Measurements from ENCODE around the gene GTF2F1. TPM values are rescaled to one million over a fixed set of nuclear protein-coding genes. Genes with fewer than 3 reads are reported as not detected.

The GTF2F1 gene
- total RNA-seq, 2 donors from 2014 or later: 23.7 to 33.0 TPM

GRCh38 chr19:6383188-6383587 lies 9.8 kb downstream of the GTF2F1 start:
- Histone ChIP-seq H3K27me3 (no peaks in the 10 kb centered on the region), H3K9me3 (no peaks in the 10 kb centered on the region), H3K36me3 (peaks cover 74% of the 10 kb centered on the region), H3K4me1 (no peaks in the 10 kb centered on the region), H3K4me3 (no peak overlapping the region), H3K27ac (no peak overlapping the region)
- DNase-seq (ENCODE audit: low spot score): no peak
- no peak for TF ChIP-seq CTCF (IDR thresholded peaks at IDR 0.05)

DNA sequence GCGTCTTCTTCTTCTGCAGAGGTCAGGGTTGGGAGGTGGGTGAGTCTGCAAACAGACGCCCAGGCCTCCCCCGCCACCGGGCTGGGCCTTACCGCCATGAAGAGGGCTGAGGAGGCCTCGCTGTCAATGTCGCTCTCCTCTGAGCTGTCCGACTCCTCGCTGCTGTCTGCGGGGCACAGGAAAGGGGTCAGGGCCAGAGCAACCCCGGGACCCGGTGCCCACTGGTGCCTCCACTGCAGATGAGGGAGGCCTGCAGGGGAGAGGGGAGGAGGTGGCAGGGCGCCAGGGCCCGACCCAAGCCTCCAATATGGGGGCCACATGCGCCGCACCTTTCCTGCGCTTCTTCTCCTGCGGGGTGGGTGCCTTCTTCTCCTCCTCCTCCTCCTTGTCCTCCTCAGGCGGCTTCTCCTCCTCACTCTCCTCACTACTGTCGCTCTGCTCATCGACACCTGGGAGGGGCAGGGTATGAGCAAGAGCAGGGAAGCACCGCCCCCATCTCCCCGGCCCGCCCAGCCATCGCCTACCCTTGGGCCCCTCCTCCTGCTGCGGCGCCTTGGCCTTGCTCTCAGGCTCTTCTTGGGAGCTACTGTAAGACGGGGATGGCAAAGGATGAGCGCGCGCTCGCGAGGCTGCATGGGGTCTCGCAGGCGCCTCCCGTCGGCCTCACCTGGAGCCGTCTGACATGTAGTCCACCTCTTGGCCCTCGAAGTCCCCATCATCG lies 11.8 kb downstream of the GTF2F1 start:
- no peak for DNase-seq (ENCODE audit: low spot score)
- Histone ChIP-seq H3K36me3 (peaks cover 56% of the 10 kb centered on the region), H3K9me3 (no peaks in the 10 kb centered on the region)

DNA sequence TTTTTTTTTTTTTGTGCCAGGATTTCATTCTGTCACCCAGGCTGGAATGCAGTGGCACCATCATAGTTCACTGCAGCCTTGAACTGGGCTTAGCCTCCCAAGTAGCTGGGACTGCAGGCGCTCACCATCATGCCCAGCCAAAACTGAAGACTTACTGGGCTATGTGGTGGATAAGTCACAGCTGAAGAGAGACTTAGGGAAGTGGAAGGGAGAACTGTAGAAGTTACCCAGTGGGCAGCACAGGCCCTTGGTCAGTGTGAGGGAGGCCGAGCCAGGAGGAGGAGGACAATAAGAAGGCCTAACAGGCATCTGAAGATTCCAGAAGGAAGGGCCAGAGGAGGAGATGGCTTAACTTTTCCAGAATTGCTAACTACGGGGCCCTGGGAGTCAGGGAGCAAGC lies 13.2 kb downstream of the GTF2F1 start:
- no peak overlapping the region for H3K4me3 ChIP-seq

More for the DNA sequence above, 11.8 kb downstream of the GTF2F1 start:
- Histone ChIP-seq H3K27me3 (no peaks in the 10 kb centered on the region), H3K4me3 (no peak overlapping the region), H3K4me1 (no peaks in the 10 kb centered on the region), H3K27ac (no peak overlapping the region)
- TF ChIP-seq CTCF (IDR thresholded peaks at IDR 0.05): no peak

DNA sequence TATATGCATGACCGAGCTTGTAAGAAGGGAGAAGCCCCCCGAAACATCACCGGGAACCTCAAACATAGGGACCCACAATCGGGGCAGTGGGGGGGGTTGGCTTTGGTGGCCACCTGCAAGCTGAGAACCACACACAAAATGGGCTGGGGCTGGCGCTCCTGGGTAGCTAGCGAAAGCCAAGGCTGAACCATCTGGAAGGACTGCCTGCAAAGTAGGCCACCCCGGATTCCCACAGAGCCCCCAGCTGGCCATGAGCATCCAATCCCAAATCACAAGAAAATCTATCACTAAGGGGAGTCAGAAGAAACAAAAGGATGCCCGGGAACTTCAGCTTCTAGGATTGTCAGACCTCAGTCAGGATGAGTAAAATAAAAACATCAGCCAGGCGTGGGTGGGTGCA lies 14.5 kb downstream of the GTF2F1 start:
- Histone ChIP-seq H3K4me3 (no peak overlapping the region), H3K9me3 (no peaks in the 10 kb centered on the region), H3K36me3 (peaks cover 44% of the 10 kb centered on the region), H3K27ac (no peak overlapping the region), H3K4me1 (peaks cover 0 to 8% of the 10 kb centered on the region in 2 donors), H3K27me3 (no peaks in the 10 kb centered on the region)
- no peak for DNase-seq (ENCODE audit: low spot score)
- TF ChIP-seq CTCF (IDR thresholded peaks at IDR 0.05): no peak

More for the DNA sequence above, 13.2 kb downstream of the GTF2F1 start:
- Histone ChIP-seq H3K36me3 (peaks cover 48% of the 10 kb centered on the region), H3K27me3 (no peaks in the 10 kb centered on the region), H3K27ac (no peak overlapping the region), H3K9me3 (no peaks in the 10 kb centered on the region), H3K4me1 (no peaks in the 10 kb centered on the region)
- no peak for TF ChIP-seq CTCF (IDR thresholded peaks at IDR 0.05)
- no peak for DNase-seq (ENCODE audit: low spot score)

DNA sequence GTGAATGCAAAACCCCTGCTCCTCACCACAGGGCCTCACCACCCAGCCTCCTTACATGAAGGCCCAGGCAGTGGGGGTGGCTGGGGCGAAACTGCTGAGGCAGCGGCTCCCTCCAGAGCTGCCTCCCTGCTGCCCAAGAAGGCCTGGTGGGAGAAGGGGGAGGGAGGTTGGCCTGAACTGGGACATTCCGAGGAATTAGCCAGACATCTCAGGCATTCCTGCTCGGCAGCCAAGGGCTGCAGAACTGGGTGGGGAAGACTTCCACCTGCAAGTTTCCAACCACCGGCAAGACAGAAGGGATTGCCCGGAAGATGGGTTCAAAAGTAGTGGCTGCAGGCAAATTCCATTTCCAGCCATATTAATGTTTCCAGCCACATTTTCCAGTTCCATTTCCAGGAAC lies 14.9 kb downstream of the GTF2F1 start:
- TF ChIP-seq CTCF (IDR thresholded peaks at IDR 0.05): no peak
- no peak overlapping the region for H3K4me3 ChIP-seq
- H3K36me3 ChIP-seq: peaks cover 40% of the 10 kb centered on the region
- no peaks in the 10 kb centered on the region for H3K9me3 ChIP-seq
- H3K4me1 ChIP-seq: peaks cover 0 to 9% of the 10 kb centered on the region in 2 donors
- H3K27me3 ChIP-seq: no peaks in the 10 kb centered on the region
- H3K27ac ChIP-seq: no peak overlapping the region
- no peak for DNase-seq (ENCODE audit: low spot score)
